HG03060 (cell line): Measurements from ENCODE around the gene EFNA5.
"Not testable (repeated sequence)": the region's sequence is repeated elsewhere in the genome, so short reads cannot be mapped to it uniquely, and the experiment has no call there.

Experiments
- ATAC-seq: cut with Tn5 transposase; IDR thresholded peaks from one replicate; pipeline ENCODE4 v1.9.1; 2021; ENCODE audit warnings: low read depth, moderate number of reproducible peaks; ENCODE audit not compliant: unreplicated experiment

Gene EFNA5

DNA sequence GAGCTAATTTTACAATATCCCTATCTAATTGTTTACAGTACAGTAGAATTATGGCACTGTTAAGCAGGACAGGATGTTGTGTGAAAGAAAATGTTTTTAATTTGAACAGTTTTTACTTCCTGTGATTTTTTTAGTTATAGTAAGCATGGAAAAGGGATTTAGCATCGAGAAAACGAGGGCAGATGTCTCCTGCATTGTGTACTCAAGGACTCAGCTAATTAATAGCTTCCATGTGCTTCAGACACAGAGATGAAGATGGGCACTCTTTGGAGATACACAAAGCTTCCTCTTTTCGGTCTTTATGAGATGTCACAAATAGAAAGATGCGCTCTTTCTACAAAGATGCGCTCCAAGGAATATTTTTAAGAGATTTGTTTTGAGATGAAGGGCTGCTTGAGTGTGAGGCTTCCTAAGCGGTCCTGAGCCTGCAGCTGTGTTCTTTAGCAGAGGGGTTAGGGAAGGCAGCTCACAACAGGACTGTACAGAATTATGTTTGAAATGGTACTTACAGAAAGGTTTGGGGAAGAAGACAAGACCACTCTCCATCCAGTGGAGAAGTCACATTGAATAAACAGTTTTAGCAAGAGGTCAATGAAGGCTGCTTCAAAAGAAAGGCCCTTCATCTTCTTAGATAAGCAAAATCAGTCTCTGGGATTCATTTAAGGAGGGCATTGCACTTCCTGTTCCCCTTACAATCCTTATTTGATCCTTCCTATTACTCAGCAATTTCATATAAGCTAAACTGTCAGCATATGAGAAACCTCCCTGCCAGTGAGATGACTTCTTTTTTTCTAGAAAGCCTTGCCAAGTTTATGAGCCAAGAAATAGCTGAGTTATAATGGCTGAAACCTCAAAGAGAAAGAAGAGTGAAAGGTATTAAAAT, 311.5 kb downstream of the EFNA5 start:
- ATAC-seq = no peak

DNA sequence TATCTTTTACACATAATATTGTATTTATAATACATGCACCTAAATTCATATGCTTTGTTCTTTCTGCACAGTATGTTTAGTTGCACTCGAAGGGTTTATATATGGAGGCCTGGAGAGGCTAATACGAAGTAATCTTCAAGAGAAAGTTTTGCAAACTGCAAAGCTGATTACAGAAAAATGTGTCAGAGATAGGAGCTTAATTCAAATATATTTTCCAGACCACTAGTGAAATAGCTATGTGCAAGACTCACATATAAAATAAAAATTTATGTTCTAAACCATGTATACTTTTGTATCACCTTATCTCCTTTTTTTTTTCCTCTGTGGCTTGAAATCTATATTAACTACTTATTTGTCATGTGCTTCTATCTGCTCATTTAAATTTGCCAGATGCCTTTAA, 313.8 kb downstream of the EFNA5 start:
- ATAC-seq = no peak

DNA sequence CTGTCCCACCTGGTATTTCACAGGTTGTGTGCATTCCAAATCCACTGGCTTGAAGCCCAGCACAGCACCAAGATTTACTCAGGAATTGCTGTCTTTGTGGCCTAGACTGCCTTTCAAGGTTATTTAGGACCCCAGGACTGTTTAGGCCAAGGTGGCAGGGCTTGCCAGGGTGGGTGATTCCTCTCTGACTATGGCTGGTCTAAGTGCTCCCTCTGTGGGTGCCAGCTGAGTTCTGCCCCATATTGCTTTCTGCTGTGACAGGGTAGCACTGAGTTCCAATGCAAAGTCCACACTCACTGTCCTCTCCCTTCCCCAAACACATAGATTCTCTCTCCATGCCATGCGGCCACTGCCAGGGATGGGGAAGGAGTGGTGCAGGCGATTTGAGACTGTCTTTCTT, 318.2 kb downstream of the EFNA5 start:
- no peak for ATAC-seq

DNA sequence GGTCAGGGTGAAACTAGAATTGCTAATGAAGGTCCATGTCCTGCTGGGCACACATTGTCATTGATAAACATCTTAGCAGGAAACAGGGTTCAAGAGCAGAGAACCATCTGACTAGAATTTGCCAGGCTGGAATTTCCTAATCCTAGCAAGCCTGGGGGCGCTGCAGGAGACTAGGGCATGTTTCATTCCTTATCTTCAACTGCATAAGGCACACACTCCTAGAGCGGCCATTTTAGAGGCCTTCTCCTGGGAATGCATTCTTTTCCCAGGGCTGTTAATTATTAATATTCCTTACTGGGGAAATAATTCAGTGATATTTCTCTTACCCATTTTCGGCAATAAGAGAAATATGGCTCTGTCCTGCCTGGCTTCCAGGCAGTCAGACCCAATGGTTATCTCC, 324.2 kb downstream of the EFNA5 start:
- ATAC-seq = not testable (repeated sequence)

DNA sequence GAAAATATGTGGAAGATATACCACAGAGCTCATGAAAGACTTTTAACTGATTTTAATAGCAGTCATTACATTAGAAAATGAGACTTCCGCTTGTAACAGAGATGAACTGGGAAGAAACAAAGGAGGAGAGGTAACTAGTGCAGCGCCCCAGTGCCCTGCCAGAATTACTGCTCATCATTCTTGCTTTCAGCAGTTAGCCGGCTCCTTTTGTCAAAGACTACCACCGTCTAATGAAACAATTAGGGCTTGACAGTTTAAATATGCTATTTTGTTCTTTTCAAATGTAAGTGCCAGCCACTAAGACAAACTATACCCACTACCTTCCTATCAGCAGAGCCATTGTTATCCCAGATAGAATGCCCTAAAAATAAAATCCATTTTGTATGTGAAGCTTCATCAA, 328.4 kb downstream of the EFNA5 start:
- no peak for ATAC-seq

DNA sequence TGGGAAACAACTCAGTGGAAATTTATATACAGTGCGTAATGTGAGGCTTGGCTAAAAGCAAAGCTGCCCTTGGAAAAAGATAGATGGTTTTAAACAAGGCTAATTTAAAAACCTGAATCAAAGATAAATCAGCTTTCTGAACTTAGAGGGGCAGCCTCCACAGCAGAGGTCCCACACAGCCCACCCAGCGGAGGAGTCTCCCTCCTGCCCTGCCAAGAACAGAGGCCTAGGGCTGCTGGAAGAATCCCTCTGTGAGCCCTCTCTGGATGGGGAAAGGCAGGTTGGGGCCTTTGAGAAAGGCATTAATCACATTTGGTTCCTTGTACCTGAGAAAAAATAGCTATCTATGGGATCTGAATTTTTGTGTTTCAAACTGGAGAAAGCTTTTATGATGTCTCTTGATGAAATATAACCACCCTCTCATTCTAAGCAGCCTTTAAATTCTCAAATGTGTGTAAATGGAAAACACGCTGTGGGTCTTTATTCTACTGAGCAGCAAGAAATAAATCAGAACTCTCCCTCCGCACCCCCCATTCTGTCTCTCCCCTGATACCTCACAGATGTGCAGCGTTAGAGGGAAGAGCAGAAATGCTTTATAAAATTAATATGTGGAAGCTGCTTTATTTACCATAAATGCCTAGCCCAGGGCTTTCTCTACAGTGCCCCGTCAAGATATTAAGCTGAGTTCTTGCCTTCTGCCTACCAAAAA, 329.2 kb downstream of the EFNA5 start:
- ATAC-seq = no peak

DNA sequence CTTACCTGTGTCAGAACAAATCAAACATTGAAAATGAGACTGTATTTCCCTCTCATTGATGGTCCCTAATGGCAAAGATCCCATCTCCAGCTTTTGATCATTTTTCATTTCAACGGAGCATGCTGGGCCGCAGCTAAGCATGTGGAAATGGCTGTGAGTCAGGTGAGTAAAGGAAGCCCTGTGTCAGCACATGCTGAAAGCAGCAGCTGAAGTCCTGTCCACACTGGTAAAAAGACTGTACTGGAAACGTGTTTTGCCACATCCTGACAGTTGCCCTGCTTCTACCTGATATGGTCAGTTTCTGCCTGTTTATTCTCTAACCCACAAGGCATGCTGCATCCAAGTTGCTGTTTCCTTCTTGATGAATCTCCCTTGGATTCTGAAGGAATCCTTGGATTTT, 330.1 kb downstream of the EFNA5 start:
- ATAC-seq = no peak

DNA sequence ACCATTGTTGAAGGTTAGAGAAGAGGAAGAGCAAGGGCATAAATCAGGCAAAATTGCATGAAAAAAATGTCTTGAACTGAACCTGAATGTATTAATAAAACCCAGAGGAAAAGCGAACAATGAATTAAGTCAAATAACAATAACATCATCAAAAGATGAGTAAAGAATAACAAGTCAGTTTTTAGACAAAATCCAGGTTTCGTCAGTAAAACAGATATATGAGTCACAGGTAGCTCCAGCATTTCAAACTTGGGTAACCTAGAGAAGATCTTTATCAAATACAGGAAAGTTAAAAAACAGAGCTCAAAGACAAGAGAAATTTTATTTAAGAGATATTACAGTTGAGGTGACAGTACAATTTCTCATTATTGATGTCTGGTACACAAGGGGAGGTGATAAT, 332.4 kb downstream of the EFNA5 start:
- ATAC-seq = no peak

DNA sequence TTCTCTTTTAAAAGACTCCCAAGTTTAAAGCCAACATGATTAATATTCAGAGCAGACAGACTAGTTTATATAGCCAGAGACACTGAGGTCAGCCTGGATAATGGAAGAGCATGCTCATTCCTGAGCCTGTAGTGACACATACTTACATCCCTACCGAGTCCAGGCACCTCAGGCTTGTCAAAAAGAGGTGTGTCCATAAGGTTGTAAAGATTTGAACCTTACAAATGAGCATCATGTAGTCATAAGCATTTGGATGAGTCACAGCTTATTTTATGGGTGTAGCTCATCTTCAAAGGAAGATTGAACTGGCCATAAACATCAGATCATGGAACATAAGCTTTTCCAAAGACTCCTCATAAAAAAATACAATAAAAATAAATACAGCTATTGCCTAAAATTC, 333.5 kb downstream of the EFNA5 start:
- ATAC-seq = no peak

DNA sequence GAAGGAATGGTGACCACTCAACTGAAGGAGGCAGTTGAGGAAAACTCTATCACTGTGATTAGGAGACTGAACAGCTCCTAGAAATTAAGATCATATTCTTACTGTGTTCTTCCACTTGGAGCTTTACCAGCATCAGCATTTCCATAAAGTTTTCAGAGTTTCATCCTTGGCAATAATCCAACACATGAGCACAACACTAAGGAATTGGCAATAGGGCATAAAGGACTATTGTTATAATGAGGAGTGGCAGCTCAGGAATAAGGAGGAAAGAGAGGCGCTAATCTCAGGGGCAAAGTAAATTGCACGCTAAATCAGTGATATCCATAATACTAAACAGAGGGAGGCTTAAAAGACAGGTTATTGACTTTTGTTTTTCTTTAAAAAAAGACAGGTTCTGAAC, 338.9 kb downstream of the EFNA5 start:
- no peak for ATAC-seq

DNA sequence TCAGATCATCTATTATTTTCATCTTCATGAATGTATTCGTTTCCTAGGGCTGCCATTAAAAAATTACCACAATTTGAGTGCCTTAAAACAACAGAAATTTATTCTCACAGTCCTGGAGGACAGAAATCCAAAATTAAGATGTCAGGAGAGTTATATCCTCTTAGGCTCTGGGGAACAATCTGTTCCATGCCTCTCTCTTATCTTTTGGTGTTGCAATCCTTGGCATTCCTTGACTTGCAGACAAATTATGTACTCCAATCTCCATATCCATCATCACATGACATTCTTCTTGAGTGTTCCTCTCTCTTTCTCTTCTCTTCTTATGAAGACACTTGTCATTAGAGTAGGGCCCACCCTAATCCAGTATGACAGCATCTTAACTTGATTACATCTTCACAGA, 339.4 kb downstream of the EFNA5 start:
- no peak for ATAC-seq

DNA sequence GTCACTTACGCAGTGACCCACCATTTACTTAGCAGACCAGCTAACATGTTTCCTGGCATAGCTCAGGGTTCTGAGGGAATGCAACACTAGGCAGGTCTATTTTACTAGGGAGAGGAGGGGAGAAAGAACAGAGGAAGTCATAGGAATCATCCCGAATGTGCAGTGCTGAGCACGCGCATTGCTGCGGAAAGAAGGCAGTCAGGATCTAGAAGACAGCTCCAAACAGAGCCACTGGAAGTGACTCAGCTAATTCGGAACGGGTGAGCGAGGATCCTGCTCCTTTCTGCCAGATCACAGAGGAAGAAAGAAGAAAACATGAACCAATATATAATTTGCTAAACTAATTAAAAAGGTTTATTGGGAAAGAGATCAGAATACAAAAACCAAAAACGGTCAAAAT, 339.8 kb downstream of the EFNA5 start:
- no peak for ATAC-seq

DNA sequence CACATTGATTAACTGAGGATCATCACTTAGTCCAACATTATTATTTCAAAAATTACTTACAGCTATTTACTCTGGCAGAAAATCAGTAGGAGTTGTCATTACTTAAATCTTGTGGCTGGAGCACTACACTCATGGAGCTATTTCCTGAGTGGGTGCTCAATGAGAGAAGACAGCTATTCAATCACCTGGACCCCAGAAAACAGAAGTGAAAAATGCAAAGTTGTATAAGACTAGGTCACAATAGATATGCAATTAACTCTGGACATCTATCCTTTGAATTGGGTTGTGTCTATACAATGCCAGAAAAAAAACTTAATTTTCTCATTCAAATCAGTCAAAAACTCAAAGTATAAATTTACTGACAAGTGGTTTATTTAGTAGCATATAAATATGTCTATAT, 340.9 kb downstream of the EFNA5 start:
- ATAC-seq = no peak
